H1 (cell line): ENCODE data around the gene EXD3. TPM values are rescaled to one million over a fixed set of nuclear protein-coding genes. Genes with fewer than 3 reads are reported as not detected.

Experiments
- CTCF ChIA-PET: fragments of 300-600 bp; sonication (Branson Sonifier 250); formaldehyde crosslinking; loops from one replicate; lab custom pipeline; 2021; ENCODE audit not compliant: partially characterized antibody; lab: Charles Lee
- POLR2A ChIA-PET: fragments of 300-600 bp; sonication (Branson Sonifier 250); formaldehyde crosslinking; loops from one replicate; lab custom pipeline; 2021; ENCODE audit warnings: inconsistent platforms; ENCODE audit not compliant: partially characterized antibody; lab: Charles Lee
- DNase-seq, 2 experiments: peaks; one replicate each; pipeline versions ENCODE4 v3.0.0 to v3.0.0-alpha.2; 2010 to 2022; ENCODE audit warnings: low spot score in 2 of 2, low read depth in 1 of 2, mixed read lengths in 1 of 2
- FAIRE-seq: peaks from 2 replicates; lab custom pipeline; 2011; peaks lifted over from hg19 to GRCh38; lab: Jason Lieb, UNC
- H2AFZ ChIP-seq: 2 replicates; pipeline ENCODE4 v1.8.1; 2012; ENCODE audit warnings: low read length, inconsistent platforms
- H2AK5ac ChIP-seq: 2 replicates; pipeline ENCODE4 v1.6.1; 2013; ENCODE audit warnings: low read depth, low read length
- H2BK120ac ChIP-seq: replicated peaks from 2 replicates; pipeline ENCODE3; 2013; ENCODE audit warnings: low read depth, low read length, inconsistent platforms
- H2BK12ac ChIP-seq: 2 replicates; pipeline ENCODE4 v1.6.1; 2013; ENCODE audit warnings: low read depth, low read length
- H2BK15ac ChIP-seq: 2 replicates; pipeline ENCODE4 v1.6.1; 2013; ENCODE audit warnings: low read length
- H2BK20ac ChIP-seq: 2 replicates; pipeline ENCODE4 v1.6.1; 2013; ENCODE audit warnings: low read length
- H2BK5ac ChIP-seq: 2 replicates; pipeline ENCODE4 v1.6.1; 2013; ENCODE audit warnings: low read depth, low read length
- H3K14ac ChIP-seq: 2 replicates; pipeline ENCODE4 v1.6.1; 2013; ENCODE audit warnings: inconsistent platforms; ENCODE audit not compliant: insufficient read length
- H3K18ac ChIP-seq: 2 replicates; pipeline ENCODE4 v1.6.1; 2013; ENCODE audit warnings: low read length; ENCODE audit errors: extremely low read depth
- H3K23ac ChIP-seq: 2 replicates; pipeline ENCODE4 v1.6.1; 2013; ENCODE audit warnings: inconsistent platforms; ENCODE audit not compliant: insufficient read length
- H3K23me2 ChIP-seq: 2 replicates; pipeline ENCODE4 v1.6.1; 2013; ENCODE audit warnings: low read depth, low read length
- H3K27ac ChIP-seq: 2 replicates; pipeline ENCODE4 v1.6.1; 2011; ENCODE audit warnings: low read depth, low read length, inconsistent platforms
- H3K27me3 ChIP-seq, 4 experiments: replicated peaks in 1 of 4; 1 replicate in 1 of 4; 2 replicates in 3 of 4; pipeline versions ENCODE4 v1.6.1 to v1.8.1; 2011 to 2013; ENCODE audit warnings: low read length in 3 of 4, mild to moderate bottlenecking in 3 of 4, inconsistent platforms in 2 of 4, mixed read lengths in 2 of 4, moderate library complexity in 1 of 4; ENCODE audit not compliant: control insufficient read depth in 3 of 4, insufficient read depth in 3 of 4; ENCODE audit errors: extremely low read depth in 1 of 4
- H3K36me3 ChIP-seq, 4 experiments: 2 replicates each; pipeline versions ENCODE4 v1.6.1 to v1.8.1; 2011 to 2013; ENCODE audit warnings: mild to moderate bottlenecking in 4 of 4, low read length in 3 of 4, moderate library complexity in 2 of 4, control low read depth in 1 of 4, inconsistent platforms in 1 of 4; ENCODE audit not compliant: insufficient read depth in 4 of 4, control insufficient read depth in 2 of 4
- H3K4ac ChIP-seq: replicated peaks from 2 replicates; pipeline ENCODE3; 2013; ENCODE audit warnings: low read length, low read depth, mixed read lengths, inconsistent platforms; ENCODE audit not compliant: insufficient read length
- H3K4me1 ChIP-seq, 4 experiments: replicated peaks in 1 of 4; 1 replicate in 1 of 4; 2 replicates in 3 of 4; pipeline versions ENCODE4 v1.6.1 to v1.8.1; 2011 to 2013; ENCODE audit warnings: low read length in 3 of 4, inconsistent platforms in 2 of 4, mixed read lengths in 1 of 4; ENCODE audit not compliant: insufficient read depth in 4 of 4, control insufficient read depth in 3 of 4
- H3K4me2 ChIP-seq, 2 experiments: 2 replicates each; pipeline versions ENCODE4 v1.6.1 to v1.8.1; 2011 to 2013; ENCODE audit warnings: low read depth in 2 of 2, low read length in 2 of 2, control low read depth in 1 of 2, inconsistent platforms in 1 of 2, mild to moderate bottlenecking in 1 of 2; ENCODE audit not compliant: insufficient read depth in 1 of 2
- H3K4me3 ChIP-seq, 4 experiments: fragments of 200-600, 300-600 bp in 1 of 4; sonication (generic), shearing (Covaris generic), sonication (Bioruptor Twin) in 1 of 4; 2 replicates each; pipeline versions ENCODE4 v1.5.1 to v1.8.1; 2011 to 2016; ENCODE audit warnings: low read length in 4 of 4, low read depth in 3 of 4, control low read depth in 2 of 4, inconsistent platforms in 2 of 4, mild to moderate bottlenecking in 2 of 4, mixed read lengths in 1 of 4, moderate library complexity in 1 of 4; ENCODE audit not compliant: insufficient read depth in 2 of 4; ENCODE audit errors: extremely low read depth in 1 of 4
- H3K56ac ChIP-seq: replicated peaks from 2 replicates; pipeline ENCODE3; 2013; ENCODE audit warnings: low read depth, mild to moderate bottlenecking, mixed read lengths, low read length, inconsistent platforms; ENCODE audit not compliant: insufficient read length
- H3K79me1 ChIP-seq: 2 replicates; pipeline ENCODE4 v1.6.1; 2013; ENCODE audit warnings: low read depth, low read length, control low read depth
- H3K79me2 ChIP-seq, 2 experiments: 2 replicates each; pipeline versions ENCODE4 v1.6.1 to v1.8.1; 2012 to 2013; ENCODE audit warnings: low read length in 2 of 2, mild to moderate bottlenecking in 2 of 2, inconsistent platforms in 1 of 2; ENCODE audit not compliant: insufficient read depth in 2 of 2, control insufficient read depth in 1 of 2
- H3K9ac ChIP-seq, 4 experiments: replicated peaks in 1 of 4; 1 replicate in 1 of 4; 2 replicates in 3 of 4; pipeline versions ENCODE4 v1.6.1 to v1.8.1; 2011 to 2013; ENCODE audit warnings: low read depth in 3 of 4, low read length in 3 of 4, control low read depth in 2 of 4, mild to moderate bottlenecking in 2 of 4, moderate library complexity in 2 of 4, inconsistent platforms in 1 of 4; ENCODE audit errors: extremely low read depth in 1 of 4
- H3K9me3 ChIP-seq, 2 experiments: 2 replicates each; pipeline versions ENCODE4 v1.6.1 to v1.8.1; 2012 to 2013; ENCODE audit warnings: mild to moderate bottlenecking in 2 of 2, moderate library complexity in 2 of 2, control low read depth in 1 of 2, inconsistent platforms in 1 of 2, low read depth in 1 of 2, low read length in 1 of 2, mixed read lengths in 1 of 2; ENCODE audit not compliant: insufficient read depth in 2 of 2
- H4K20me1 ChIP-seq, 2 experiments: replicated peaks in 1 of 2; 2 replicates each; pipeline versions ENCODE3 to v1.8.1; 2011 to 2013; ENCODE audit warnings: inconsistent platforms in 2 of 2, low read length in 2 of 2, mild to moderate bottlenecking in 1 of 2; ENCODE audit not compliant: insufficient read depth in 2 of 2, control insufficient read depth in 1 of 2
- H4K5ac ChIP-seq: 2 replicates; pipeline ENCODE4 v1.6.1; 2013; ENCODE audit warnings: low read length, low read depth, mixed read lengths, inconsistent platforms; ENCODE audit not compliant: insufficient read length
- H4K8ac ChIP-seq: 2 replicates; pipeline ENCODE4 v1.8.0; 2013; ENCODE audit warnings: mild to moderate bottlenecking, moderate library complexity, low read length, inconsistent platforms; ENCODE audit not compliant: insufficient read depth; ENCODE audit errors: extremely low read depth
- H4K91ac ChIP-seq: replicated peaks from 2 replicates; pipeline ENCODE3; 2013; ENCODE audit warnings: low read length, mixed read lengths, inconsistent platforms; ENCODE audit not compliant: insufficient read length
- ASH2L ChIP-seq: fragments of 200-600, 300-600 bp; sonication (generic); IDR thresholded peaks from one replicate; pipeline ENCODE4 v1.7.1; 2017; ENCODE audit warnings: low read length
- EP300 ChIP-seq, 2 experiments: IDR thresholded peaks; 1 replicate in 1 of 2; 2 replicates in 1 of 2; pipeline ENCODE4 v1.6.1; 2011 to 2012; ENCODE audit warnings: low read depth in 2 of 2, low read length in 2 of 2, mild to moderate bottlenecking in 2 of 2, borderline replicate concordance in 1 of 2, inconsistent platforms in 1 of 2, moderate library complexity in 1 of 2
- EZH2 ChIP-seq: fragments of 200-600 bp; sonication (generic); IDR thresholded peaks from 2 replicates; pipeline ENCODE4 v1.7.1; 2012; ENCODE audit warnings: low read depth, mild to moderate bottlenecking, moderate library complexity, low read length, inconsistent platforms; ENCODE audit not compliant: severe bottlenecking
- FOSL1 ChIP-seq: IDR thresholded peaks from 2 replicates; pipeline ENCODE4 v1.6.1; 2011; ENCODE audit warnings: mild to moderate bottlenecking, low read depth, low read length, moderate library complexity; ENCODE audit not compliant: insufficient read depth
- HDAC6 ChIP-seq: IDR thresholded peaks from one replicate; pipeline ENCODE4 v1.7.1; 2012; ENCODE audit warnings: low read depth, mild to moderate bottlenecking, inconsistent platforms, low read length, moderate library complexity
- RBBP5 ChIP-seq: IDR thresholded peaks from 2 replicates; pipeline ENCODE4 v1.7.1; 2012; ENCODE audit warnings: low read depth, mild to moderate bottlenecking, inconsistent platforms, low read length, moderate library complexity, borderline replicate concordance
- SUZ12 ChIP-seq: fragments of 200-600 bp; sonication (generic); IDR thresholded peaks from 2 replicates; pipeline ENCODE4 v1.6.1; 2012; ENCODE audit warnings: mild to moderate bottlenecking, inconsistent platforms, low read length, moderate library complexity, mixed read lengths
- TBP ChIP-seq: IDR thresholded peaks from 2 replicates; pipeline ENCODE4 v1.6.1; 2011; ENCODE audit warnings: low read depth, low read length, improper control_type of control experiment
- WGBS, 2 experiments: shearing (Covaris generic) in 1 of 2; methylation state at CpG; one replicate each; pipeline versions ENCODE4 v1.1.6 to v1.1.7; 2013 to 2015; ENCODE audit warnings: low lambda C conversion rate in 2 of 2, mixed read lengths in 2 of 2, inconsistent platforms in 1 of 2, low coverage in 1 of 2, missing lambda C conversion rate in 1 of 2; ENCODE audit not compliant: insufficient replicate concordance in 2 of 2, insufficient coverage in 1 of 2, insufficient read length in 1 of 2; ENCODE audit errors: extremely low coverage in 1 of 2, missing lambda C conversion rate in 1 of 2; 5-methylcytosine and 5-hydroxymethylcytosine counted together
- polyA plus RNA-seq, 7 experiments: library from polyadenylated mRNA; depleted of rRNA in 3 of 7; stranded (reverse) in 5 of 7; unstranded in 2 of 7; fragments of >200 nt in 5 of 7; fragments of 200-250 nt in 2 of 7; gene quantifications; 1 replicate in 5 of 7; 2 replicates in 1 of 7; 4 replicates in 1 of 7; pipeline versions ENCODE4 v1.2.1 to v1.2.3, GENCODE V29; 2011 to 2013; ENCODE audit warnings: missing spikeins in 2 of 7, mixed read lengths in 2 of 7
- total RNA-seq: library from RNA; stranded (reverse); fragmentation: NEBNext Ultra II Directional; extraction: Animal tissue kit (Norgen Biotek cat#: 25700); gene quantifications from 2 replicates; pipeline ENCODE4 v1.2.1, GENCODE V29; 2021

Gene EXD3
- total and polyA plus RNA-seq, 2 of the 8 experiments (the other 6 are each of a cell fraction or from before 2014, with no cell fraction given) = 7.2 to 9.4 TPM

GRCh38 chr9:137390553-137391410 lies 32.2 kb downstream of the EXD3 start:
- no peak overlapping the region for H2BK20ac ChIP-seq
- no peak overlapping the region for H3K4me3 ChIP-seq
- no peaks in the 10 kb centered on the region for H3K79me2 ChIP-seq
- peaks cover 0 to 7% of the 10 kb centered on the region in 2 experiments for H4K20me1 ChIP-seq
- DNase-seq (no peak), FAIRE-seq (no peak)
- ChIA-PET CTCF (interaction anchor here (0.7 to 0.8 kb wide), 2 partner anchors 104 to 108 kb away, joined by 3 read pairs; no protein-coding TSS in a partner anchor), POLR2A (interaction anchor here (0.6 to 1.2 kb wide), 3 partner anchors 90 to 129 kb away, joined by 3 read pairs; no protein-coding TSS in a partner anchor)
- no peak overlapping the region for H2BK12ac ChIP-seq
- no peak overlapping the region for H2AK5ac ChIP-seq
- no peak overlapping the region for H4K5ac ChIP-seq
- H3K27me3 ChIP-seq = no peaks in the 10 kb centered on the region
- H3K56ac ChIP-seq = no peak overlapping the region
- no peaks in the 10 kb centered on the region for H3K9me3 ChIP-seq
- no peaks in the 10 kb centered on the region for H3K79me1 ChIP-seq
- H3K14ac ChIP-seq = no peak overlapping the region
- no peaks in the 10 kb centered on the region; a peak in 1 of 7 replicates for H3K4me1 ChIP-seq
- H3K4me2 ChIP-seq = no peak overlapping the region
- H2BK5ac ChIP-seq = no peak overlapping the region
- no peak overlapping the region for H3K9ac ChIP-seq
- no peak overlapping the region for H4K8ac ChIP-seq
- no peak overlapping the region for H3K4ac ChIP-seq
- H3K23me2 ChIP-seq = no peaks in the 10 kb centered on the region
- no peak overlapping the region for H2AFZ ChIP-seq
- no peak overlapping the region for H4K91ac ChIP-seq
- 93% methylated on average over 36 of the region's 42 CpGs; no CpG with 5 or more reads in 1 of the 2 experiments for WGBS, 2 experiments
- H3K18ac ChIP-seq = no peak overlapping the region
- H3K27ac ChIP-seq = no peak overlapping the region
- H2BK120ac ChIP-seq = no peak overlapping the region
- no peak overlapping the region for H3K23ac ChIP-seq
- no peak overlapping the region for H2BK15ac ChIP-seq
- no peaks in the 10 kb centered on the region for H3K36me3 ChIP-seq
- TF ChIP-seq EP300 (IDR thresholded peaks at IDR 0.05; ENCODE audit: borderline replicate concordance in 1 of 2, low read depth in 2 of 2, low read length in 2 of 2) (no peak), TBP (no peak), HDAC6 (no peak), EZH2 (no peak), ASH2L (no peak), FOSL1 (no peak), RBBP5 (no peak), SUZ12 (no peak)
